ENCODE results near the gene SHF.
A peak's percentile ranks its signal among the peaks of the same experiment; 100 is the strongest.

Gene SHF

DNA sequence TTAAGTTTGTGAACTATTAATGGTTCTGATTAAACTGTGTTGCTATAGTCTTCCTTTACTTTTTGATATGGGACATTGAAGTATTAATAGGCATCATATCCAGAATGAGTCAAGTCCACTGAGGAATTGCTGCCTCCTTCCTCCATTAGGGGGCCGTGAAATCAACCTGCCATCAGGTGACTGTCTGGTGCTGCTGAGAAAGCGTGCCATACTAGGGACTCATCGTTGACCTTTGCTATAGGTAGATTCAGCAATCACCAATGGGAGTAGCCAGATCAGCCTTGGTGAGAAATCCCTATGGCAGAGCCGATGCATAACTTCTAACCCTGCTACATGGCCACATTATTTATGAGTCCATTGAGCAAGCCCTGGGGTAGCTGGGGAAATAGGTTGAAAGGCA is 34.2 kb upstream of the SHF start:
- Histone ChIP-seq H3K36me3 (ENCODE audit: insufficient read depth, low read length) (no peaks in the 10 kb centered on the region), H3K27me3 (ENCODE audit: insufficient read depth, low read length, poor library complexity) (peaks cover 6% of the 10 kb centered on the region), H2AFZ (ENCODE audit: low read depth, low read length) (no peak overlapping the region), H3K9me3 (ENCODE audit: insufficient read depth, low read length, severe bottlenecking) (no peaks in the 10 kb centered on the region), H3K4me3 (ENCODE audit: low read depth in 1 of 2, low read length in 2 of 2) (no peak overlapping the region), H3K4me2 (ENCODE audit: insufficient read depth, low read length) (no peak overlapping the region), H3K27ac (ENCODE audit: low read length) (no peak overlapping the region), H3K79me2 (ENCODE audit: insufficient read depth, low read length) (no peaks in the 10 kb centered on the region), H3K4me1 (ENCODE audit: insufficient read depth, low read length) (no peaks in the 10 kb centered on the region), H3K9ac (ENCODE audit: low read depth, low read length) (no peak overlapping the region), H4K20me1 (ENCODE audit: insufficient read depth, low read length) (no peaks in the 10 kb centered on the region)
- ATAC-seq (ENCODE audit: insufficient read depth, low read depth) (no peak), DNase-seq (no peak)
- no peak for TF ChIP-seq EZH2 (IDR thresholded peaks at IDR 0.05; ENCODE audit: borderline replicate concordance, low read depth, low read length, severe bottlenecking)
- TF ChIP-seq, protein P1, sequence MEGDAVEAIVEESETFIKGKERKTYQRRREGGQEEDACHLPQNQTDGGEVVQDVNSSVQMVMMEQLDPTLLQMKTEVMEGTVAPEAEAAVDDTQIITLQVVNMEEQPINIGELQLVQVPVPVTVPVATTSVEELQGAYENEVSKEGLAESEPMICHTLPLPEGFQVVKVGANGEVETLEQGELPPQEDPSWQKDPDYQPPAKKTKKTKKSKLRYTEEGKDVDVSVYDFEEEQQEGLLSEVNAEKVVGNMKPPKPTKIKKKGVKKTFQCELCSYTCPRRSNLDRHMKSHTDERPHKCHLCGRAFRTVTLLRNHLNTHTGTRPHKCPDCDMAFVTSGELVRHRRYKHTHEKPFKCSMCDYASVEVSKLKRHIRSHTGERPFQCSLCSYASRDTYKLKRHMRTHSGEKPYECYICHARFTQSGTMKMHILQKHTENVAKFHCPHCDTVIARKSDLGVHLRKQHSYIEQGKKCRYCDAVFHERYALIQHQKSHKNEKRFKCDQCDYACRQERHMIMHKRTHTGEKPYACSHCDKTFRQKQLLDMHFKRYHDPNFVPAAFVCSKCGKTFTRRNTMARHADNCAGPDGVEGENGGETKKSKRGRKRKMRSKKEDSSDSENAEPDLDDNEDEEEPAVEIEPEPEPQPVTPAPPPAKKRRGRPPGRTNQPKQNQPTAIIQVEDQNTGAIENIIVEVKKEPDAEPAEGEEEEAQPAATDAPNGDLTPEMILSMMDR (IDR thresholded peaks at IDR 0.05; ENCODE audit: borderline replicate concordance, extremely low read depth, low read length, poor library complexity, severe bottlenecking), result no peak

DNA sequence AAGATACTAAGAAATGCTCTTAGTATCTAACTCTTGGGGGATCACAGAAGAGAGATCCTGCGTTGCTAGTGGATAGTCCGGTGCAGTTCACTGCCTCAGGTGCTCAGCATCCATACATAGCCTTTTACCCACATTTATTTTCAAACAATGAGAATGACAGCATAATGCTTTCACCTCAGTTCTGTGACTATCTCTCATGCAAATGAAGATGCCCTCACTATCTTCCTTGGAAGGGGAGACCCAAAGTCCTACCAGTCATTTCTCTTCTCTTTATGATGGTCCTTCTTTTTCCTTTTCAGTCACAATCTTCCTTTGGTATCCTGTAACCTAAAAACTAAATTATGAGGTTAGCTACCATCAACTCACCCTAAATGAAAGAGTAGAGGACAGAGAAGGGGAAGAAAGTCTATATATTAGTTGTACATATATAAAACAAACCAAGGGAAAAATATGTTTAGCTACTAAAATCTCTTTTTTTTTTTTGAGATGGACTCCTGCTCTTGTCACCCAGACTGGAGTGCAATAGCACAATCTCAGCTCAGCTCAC is 33.4 kb upstream of the SHF start:
- Histone ChIP-seq H3K4me2 (ENCODE audit: insufficient read depth, low read length) (no peak overlapping the region), H3K9me3 (ENCODE audit: insufficient read depth, low read length, severe bottlenecking) (no peaks in the 10 kb centered on the region), H3K4me3 (ENCODE audit: low read depth in 1 of 2, low read length in 2 of 2) (no peak overlapping the region), H4K20me1 (ENCODE audit: insufficient read depth, low read length) (no peaks in the 10 kb centered on the region), H3K27ac (ENCODE audit: low read length) (no peak overlapping the region), H3K36me3 (ENCODE audit: insufficient read depth, low read length) (no peaks in the 10 kb centered on the region), H3K9ac (ENCODE audit: low read depth, low read length) (no peak overlapping the region), H3K79me2 (ENCODE audit: insufficient read depth, low read length) (no peaks in the 10 kb centered on the region), H2AFZ (ENCODE audit: low read depth, low read length) (no peak overlapping the region), H3K4me1 (ENCODE audit: insufficient read depth, low read length) (no peaks in the 10 kb centered on the region), H3K27me3 (ENCODE audit: insufficient read depth, low read length, poor library complexity) (peaks cover 6% of the 10 kb centered on the region)
- DNase-seq (no peak), ATAC-seq (ENCODE audit: insufficient read depth, low read depth) (no peak)
- no peak for TF ChIP-seq EZH2 (IDR thresholded peaks at IDR 0.05; ENCODE audit: borderline replicate concordance, low read depth, low read length, severe bottlenecking)
- TF ChIP-seq, protein P1 (IDR thresholded peaks at IDR 0.05; ENCODE audit: borderline replicate concordance, extremely low read depth, low read length, poor library complexity, severe bottlenecking), result no peak

DNA sequence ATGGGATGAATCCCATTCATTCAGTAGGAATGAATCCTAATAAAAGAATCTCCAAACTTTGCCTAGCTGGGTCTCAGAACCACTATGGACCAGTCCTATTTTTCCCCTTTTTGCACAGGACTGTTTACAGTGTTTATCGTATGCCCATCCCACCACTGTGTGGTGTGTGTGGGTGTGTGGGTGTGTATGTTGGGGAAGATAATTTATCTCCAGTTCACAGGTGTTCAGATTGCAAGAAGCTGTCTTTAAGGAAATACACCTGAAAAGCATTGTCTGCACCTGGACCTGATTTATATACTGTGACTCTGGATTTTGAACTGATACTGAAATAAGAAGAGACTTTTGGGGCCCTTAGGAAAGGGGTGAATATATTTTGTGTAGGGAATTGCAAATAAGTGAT is 24.7 kb upstream of the SHF start:
- ATAC-seq (ENCODE audit: insufficient read depth, low read depth) (no peak), DNase-seq (no peak)
- no peak overlapping the region for H3K27ac ChIP-seq (ENCODE audit: low read length)
- H3K27me3 ChIP-seq (ENCODE audit: insufficient read depth, low read length, poor library complexity), result no peaks in the 10 kb centered on the region
- H3K4me3 ChIP-seq (ENCODE audit: low read depth in 1 of 2, low read length in 2 of 2), result no peak overlapping the region
- H3K4me1 ChIP-seq (ENCODE audit: insufficient read depth, low read length), result no peaks in the 10 kb centered on the region
- H3K9me3 ChIP-seq (ENCODE audit: insufficient read depth, low read length, severe bottlenecking), result no peaks in the 10 kb centered on the region
- no peaks in the 10 kb centered on the region for H4K20me1 ChIP-seq (ENCODE audit: insufficient read depth, low read length)
- no peak overlapping the region for H3K9ac ChIP-seq (ENCODE audit: low read depth, low read length)
- H3K4me2 ChIP-seq (ENCODE audit: insufficient read depth, low read length), result no peak overlapping the region
- H3K79me2 ChIP-seq (ENCODE audit: insufficient read depth, low read length), result no peaks in the 10 kb centered on the region
- no peak for TF ChIP-seq EZH2 (IDR thresholded peaks at IDR 0.05; ENCODE audit: borderline replicate concordance, low read depth, low read length, severe bottlenecking)
- TF ChIP-seq, protein P1 (IDR thresholded peaks at IDR 0.05; ENCODE audit: borderline replicate concordance, extremely low read depth, low read length, poor library complexity, severe bottlenecking), result no peak
- no peaks in the 10 kb centered on the region for H3K36me3 ChIP-seq (ENCODE audit: insufficient read depth, low read length)
- H2AFZ ChIP-seq (ENCODE audit: low read depth, low read length), result no peak overlapping the region

DNA sequence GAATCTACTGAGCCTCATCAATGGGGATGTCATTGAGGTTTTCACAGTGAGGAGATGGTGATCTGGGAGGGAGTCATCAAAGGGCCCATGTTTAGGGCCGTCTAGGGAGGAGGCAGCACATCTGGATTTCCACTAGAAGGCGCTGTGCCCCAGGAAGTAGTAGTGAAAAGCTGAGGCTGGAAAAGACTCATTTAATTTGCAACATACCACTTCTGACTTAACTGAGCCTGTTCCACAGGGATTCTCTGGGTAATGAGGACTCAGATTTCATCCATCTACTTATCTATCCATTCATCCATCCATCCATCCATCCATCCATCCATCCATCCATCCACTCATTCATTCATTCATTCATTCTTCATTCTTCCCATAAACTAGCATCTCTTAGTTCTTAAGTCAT is 17.4 kb upstream of the SHF start:
- no peak overlapping the region for H3K4me3 ChIP-seq (ENCODE audit: low read depth in 1 of 2, low read length in 2 of 2)
- no peaks in the 10 kb centered on the region for H3K79me2 ChIP-seq (ENCODE audit: insufficient read depth, low read length)
- DNase-seq, result peak; percentile 68
- no peaks in the 10 kb centered on the region for H3K36me3 ChIP-seq (ENCODE audit: insufficient read depth, low read length)
- H3K9me3 ChIP-seq (ENCODE audit: insufficient read depth, low read length, severe bottlenecking), result no peaks in the 10 kb centered on the region
- H2AFZ ChIP-seq (ENCODE audit: low read depth, low read length), result no peak overlapping the region; the same call in 1 of the 2 replicates
- no peak overlapping the region for H3K9ac ChIP-seq (ENCODE audit: low read depth, low read length)
- TF ChIP-seq EZH2 (IDR thresholded peaks at IDR 0.05; ENCODE audit: borderline replicate concordance, low read depth, low read length, severe bottlenecking), result no peak
- TF ChIP-seq, protein P1 (IDR thresholded peaks at IDR 0.05; ENCODE audit: borderline replicate concordance, extremely low read depth, low read length, poor library complexity, severe bottlenecking), result peak; percentile 87
- peak; percentile 58 for ATAC-seq (ENCODE audit: insufficient read depth, low read depth)
- no peak overlapping the region for H3K27ac ChIP-seq (ENCODE audit: low read length)
- H3K4me1 ChIP-seq (ENCODE audit: insufficient read depth, low read length), result peaks cover 18% of the 10 kb centered on the region
- H3K27me3 ChIP-seq (ENCODE audit: insufficient read depth, low read length, poor library complexity), result no peaks in the 10 kb centered on the region
- no peak overlapping the region for H3K4me2 ChIP-seq (ENCODE audit: insufficient read depth, low read length)
- no peaks in the 10 kb centered on the region for H4K20me1 ChIP-seq (ENCODE audit: insufficient read depth, low read length)

Measured in DND-41 (cell line).